GM12878 (cell line): ENCODE measurements around the gene SH3BGRL2. TPM values are rescaled to one million over a fixed set of nuclear protein-coding genes. Genes with fewer than 3 reads are reported as not detected.

Source experiments
- ATAC-seq: fragments of 200-7000 bp; cut with Tn5 transposase; 3 replicates; pipeline ENCODE4 v1.9.1; 2020; ENCODE audit warnings: mild to moderate bottlenecking, moderate library complexity
- BruUV-seq: library from RNA; stranded (reverse); fragments of 400-500 nt; replicated peaks from 2 replicates; lab custom pipeline; 2021; lab: Mats Ljungman, UMichigan
- CTCF ChIA-PET: fragments of 300-600 bp; sonication (Branson Sonifier 250); formaldehyde crosslinking; extraction: SDS; loops from one replicate; lab custom pipeline; 2021; ENCODE audit warnings: inconsistent platforms; lab: Yijun Ruan, JAX
- POLR2A ChIA-PET: fragments of 350-600 bp; formaldehyde crosslinking; extraction: SDS; loops from one replicate; lab custom pipeline; 2021; ENCODE audit warnings: inconsistent platforms; lab: Charles Lee
- RAD21 ChIA-PET: fragments of 300-600 bp; sonication (Branson Sonifier 250); formaldehyde crosslinking; loops from one replicate; lab custom pipeline; 2023; ENCODE audit warnings: antibody characterized with exemption; ENCODE audit not compliant: unreplicated experiment; lab: Charles Lee
- SMC1A ChIA-PET: fragments of 300-600 bp; sonication (Branson Sonifier 250); formaldehyde crosslinking; loops from one replicate; lab custom pipeline; 2023; ENCODE audit not compliant: unreplicated experiment, uncharacterized antibody; lab: Charles Lee
- DNase-seq: peaks from one replicate; pipeline ENCODE4 v3.0.0-alpha.2; 2011; ENCODE audit warnings: low read depth, low spot score
- FAIRE-seq: peaks from 3 replicates; lab custom pipeline; 2011; peaks lifted over from hg19 to GRCh38; lab: Jason Lieb, UNC
- H2AFZ ChIP-seq: 2 replicates; pipeline ENCODE4 v1.6.0; 2011; ENCODE audit warnings: low read depth, low read length, control low read depth; ENCODE audit not compliant: control insufficient read depth
- H3K27ac ChIP-seq: 2 replicates; pipeline ENCODE4 v1.5.1; 2011; ENCODE audit warnings: control low read depth; ENCODE audit not compliant: control insufficient read depth, insufficient read depth
- H3K27me3 ChIP-seq, 2 experiments: replicated peaks in 1 of 2; 2 replicates each; pipeline versions ENCODE4 v1.6.0 to v1.6.1; 2011; ENCODE audit warnings: low read length in 1 of 2; ENCODE audit not compliant: control insufficient read depth in 2 of 2, insufficient read depth in 2 of 2
- H3K36me3 ChIP-seq, 2 experiments: 2 replicates each; pipeline ENCODE4 v1.5.1; 2011; ENCODE audit warnings: low read length in 1 of 2; ENCODE audit not compliant: control insufficient read depth in 2 of 2, insufficient read depth in 2 of 2
- H3K4me1 ChIP-seq: 2 replicates; pipeline ENCODE4 v1.6.1; 2011; ENCODE audit warnings: mild to moderate bottlenecking, low read length, moderate library complexity, mixed read lengths; ENCODE audit not compliant: control insufficient read depth, insufficient read depth
- H3K4me2 ChIP-seq: 2 replicates; pipeline ENCODE4 v1.6.0; 2011; ENCODE audit warnings: control low read depth; ENCODE audit not compliant: control insufficient read depth, insufficient read depth
- H3K4me3 ChIP-seq: fragments of 200-600 bp; sonication (generic); 2 replicates; pipeline ENCODE4 v1.5.1; 2016
- H3K79me2 ChIP-seq: 2 replicates; pipeline ENCODE4 v1.6.0; 2011; ENCODE audit warnings: low read length; ENCODE audit not compliant: control insufficient read depth, insufficient read depth
- H3K9ac ChIP-seq: 2 replicates; pipeline ENCODE4 v1.8.0; 2011; ENCODE audit warnings: low read length, control low read depth, mixed read lengths; ENCODE audit not compliant: control insufficient read depth, insufficient read depth
- H3K9me3 ChIP-seq: replicated peaks from 3 replicates; pipeline ENCODE4 v1.5.1; 2011; ENCODE audit warnings: mild to moderate bottlenecking, low read length; ENCODE audit not compliant: control insufficient read depth, insufficient read depth
- H4K20me1 ChIP-seq: 2 replicates; pipeline ENCODE4 v1.6.0; 2011; ENCODE audit not compliant: control insufficient read depth, insufficient read depth
- ASH2L ChIP-seq: fragments of 300-600, 200-600 bp; sonication (generic); IDR thresholded peaks from 2 replicates; pipeline ENCODE4 v1.6.1; 2017; ENCODE audit warnings: low read depth, mild to moderate bottlenecking, borderline replicate concordance
- BRCA1 ChIP-seq: IDR thresholded peaks from 2 replicates; pipeline ENCODE4 v1.6.1; 2011; ENCODE audit warnings: low read depth, low read length, improper control_type of control experiment
- CBFB ChIP-seq: IDR thresholded peaks from 2 replicates; pipeline ENCODE4 v1.6.1; 2016; ENCODE audit warnings: antibody characterized with exemption, low read depth
- CREM ChIP-seq: IDR thresholded peaks from 2 replicates; pipeline ENCODE4 v1.6.1; 2014; ENCODE audit warnings: antibody characterized with exemption, low read depth
- FOXK2 ChIP-seq: fragments of 450-650 bp; IDR thresholded peaks from 2 replicates; pipeline ENCODE4 v1.6.1; 2017; ENCODE audit warnings: mild to moderate bottlenecking, moderate library complexity
- JUNB ChIP-seq: IDR thresholded peaks from 2 replicates; pipeline ENCODE4 v1.6.1; 2016; ENCODE audit warnings: antibody characterized with exemption, mild to moderate bottlenecking
- PML ChIP-seq: IDR thresholded peaks from 2 replicates; pipeline ENCODE4 v1.6.1; 2012; ENCODE audit warnings: low read length, inconsistent platforms
- POLR2A ChIP-seq: IDR thresholded peaks from 2 replicates; pipeline ENCODE4 v1.6.1; 2011; ENCODE audit warnings: low read depth, mild to moderate bottlenecking, low read length
- POLR2AphosphoS2 ChIP-seq: IDR thresholded peaks from 2 replicates; pipeline ENCODE4 v1.6.1; 2011; ENCODE audit warnings: low read depth, mild to moderate bottlenecking, low read length, improper control_type of control experiment, moderate library complexity
- RAD51 ChIP-seq: fragments of 450-650 bp; IDR thresholded peaks from 2 replicates; pipeline ENCODE4 v1.6.1; 2016; ENCODE audit warnings: moderate library complexity, mild to moderate bottlenecking, inconsistent platforms
- RCOR1 ChIP-seq: conservative IDR thresholded peaks from 2 replicates; pipeline ENCODE4 v1.6.1; 2012; ENCODE audit warnings: low read depth, low read length, improper control_type of control experiment
- RFX5 ChIP-seq: IDR thresholded peaks from 2 replicates; pipeline ENCODE4 v1.6.1; 2011; ENCODE audit warnings: low read depth, low read length, improper control_type of control experiment
- SREBF1 ChIP-seq: IDR thresholded peaks from 2 replicates; pipeline ENCODE4 v1.6.1; 2012; ENCODE audit warnings: mild to moderate bottlenecking, low read length
- SREBF2 ChIP-seq: IDR thresholded peaks from 2 replicates; pipeline ENCODE4 v1.6.1; 2012; ENCODE audit warnings: mild to moderate bottlenecking, low read length
- SUZ12 ChIP-seq: fragments of 200-600 bp; sonication (generic); IDR thresholded peaks from one replicate; pipeline ENCODE4 v1.6.1; 2018; ENCODE audit warnings: antibody characterized with exemption, mild to moderate bottlenecking; ENCODE audit not compliant: unreplicated experiment
- ZNF622 ChIP-seq: fragments of 450-650 bp; IDR thresholded peaks from 2 replicates; pipeline ENCODE4 v1.6.1; 2017; ENCODE audit warnings: mild to moderate bottlenecking, inconsistent platforms
- WGBS: methylation state at CpG from one replicate; pipeline ENCODE4 v1.1.6; 2016; ENCODE audit warnings: low lambda C conversion rate; ENCODE audit not compliant: insufficient replicate concordance, insufficient coverage; ENCODE audit errors: missing lambda C conversion rate; 5-methylcytosine and 5-hydroxymethylcytosine counted together
- in situ Hi-C: fragments of 300-500 bp; cut with MboI; formaldehyde crosslinking; loops from 9 replicates; pipeline ENCODE4 v1.14.3; 2018; ENCODE audit warnings: mixed read lengths
- intact Hi-C: fragments of 100-400 bp; cut with micrococcal nuclease; formaldehyde crosslinking; loops from one replicate; pipeline ENCODE4 v1.14.2; 2022; ENCODE audit not compliant: unreplicated experiment
- polyA plus RNA-seq, 11 experiments: library from polyadenylated mRNA; depleted of rRNA in 4 of 11; unstranded in 6 of 11; stranded (reverse) in 5 of 11; fragments of >200 nt; fragmentation: Nextera tagmentation in 4 of 11; fragmentation: Illumina TruSeq in 1 of 11; extraction: Ambion mirVana in 4 of 11; extraction: Trizol in 1 of 11; gene quantifications; 1 replicate in 1 of 11; 2 replicates in 10 of 11; pipeline versions ENCODE4 v1.2.1 to v1.2.3, GENCODE V29; 2011 to 2016; ENCODE audit warnings: inconsistent platforms in 2 of 11, missing spikeins in 2 of 11, low read depth in 1 of 11
- total RNA-seq, 4 experiments: library from RNA; depleted of rRNA in 3 of 4; stranded (reverse); fragments of >200 nt in 3 of 4; fragmentation: Illumina TruSeq in 1 of 4; extraction: Trizol in 1 of 4; gene quantifications; 2 replicates each; pipeline versions ENCODE4 v1.2.1 to v1.2.3, GENCODE V29; 2013 to 2021
- TF ChIP-seq, protein P1 (sequence below): fragments of 450-650 bp; IDR thresholded peaks from 2 replicates; pipeline ENCODE4 v1.6.1; 2017; ENCODE audit warnings: borderline replicate concordance
- TF ChIP-seq, protein P2 (sequence below): IDR thresholded peaks from 2 replicates; pipeline ENCODE4 v1.6.1; 2012; ENCODE audit warnings: low read depth, low read length, improper control_type of control experiment
- TF ChIP-seq, protein P3 (sequence below): fragments of 450-650 bp; IDR thresholded peaks from 2 replicates; pipeline ENCODE4 v1.6.1; 2016; ENCODE audit warnings: mild to moderate bottlenecking
- TF ChIP-seq, protein P4 (sequence below): IDR thresholded peaks from 2 replicates; pipeline ENCODE4 v1.6.1; 2012; ENCODE audit warnings: mild to moderate bottlenecking, low read depth, low read length

The SH3BGRL2 gene
- total and polyA plus RNA-seq, 10 of the 15 experiments (the other 5 are each of a cell fraction or from before 2014, with no cell fraction given): 0.03 to 0.37 (median 0.21) TPM

DNA sequence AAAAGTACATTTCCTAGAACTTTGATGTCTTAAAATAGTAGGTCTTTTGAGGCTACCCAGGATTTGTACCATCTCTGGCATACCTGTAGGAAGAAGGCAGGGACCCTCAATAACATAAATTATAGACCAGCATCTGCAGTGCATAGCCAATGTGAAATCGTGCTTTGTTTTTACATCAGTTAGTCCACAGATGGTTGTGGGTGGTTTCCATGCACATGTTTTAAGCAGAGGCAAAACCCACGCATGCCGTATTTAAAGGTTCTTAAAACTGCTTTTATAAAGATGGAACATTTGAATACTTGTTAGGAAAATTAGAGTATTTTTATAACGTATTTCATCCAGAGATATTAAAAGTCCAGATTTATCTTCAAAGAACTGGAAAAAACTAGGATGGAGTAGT is 66.3 kb downstream of the SH3BGRL2 start:
- no TSS peak for BruUV-seq
- no peaks in the 10 kb centered on the region for H4K20me1 ChIP-seq
- H3K4me1 ChIP-seq: no peaks in the 10 kb centered on the region
- in situ Hi-C loops: no loop called here
- RAD21 ChIA-PET: no interaction called here
- H3K9me3 ChIP-seq: no peaks in the 10 kb centered on the region
- no peak for ATAC-seq
- FAIRE-seq: peak; percentile 52
- H3K4me2 ChIP-seq: no peak overlapping the region
- no peaks in the 10 kb centered on the region for H3K27me3 ChIP-seq
- POLR2A ChIA-PET: no interaction called here
- no peak for DNase-seq
- no peak for TF ChIP-seq SREBF1
- TF ChIP-seq POLR2AphosphoS2: no peak
- no peak for TF ChIP-seq RFX5
- no peak for TF ChIP-seq POLR2A
- TF ChIP-seq, protein P1, sequence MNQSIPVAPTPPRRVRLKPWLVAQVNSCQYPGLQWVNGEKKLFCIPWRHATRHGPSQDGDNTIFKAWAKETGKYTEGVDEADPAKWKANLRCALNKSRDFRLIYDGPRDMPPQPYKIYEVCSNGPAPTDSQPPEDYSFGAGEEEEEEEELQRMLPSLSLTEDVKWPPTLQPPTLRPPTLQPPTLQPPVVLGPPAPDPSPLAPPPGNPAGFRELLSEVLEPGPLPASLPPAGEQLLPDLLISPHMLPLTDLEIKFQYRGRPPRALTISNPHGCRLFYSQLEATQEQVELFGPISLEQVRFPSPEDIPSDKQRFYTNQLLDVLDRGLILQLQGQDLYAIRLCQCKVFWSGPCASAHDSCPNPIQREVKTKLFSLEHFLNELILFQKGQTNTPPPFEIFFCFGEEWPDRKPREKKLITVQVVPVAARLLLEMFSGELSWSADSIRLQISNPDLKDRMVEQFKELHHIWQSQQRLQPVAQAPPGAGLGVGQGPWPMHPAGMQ: no peak
- no peak for TF ChIP-seq RAD51
- TF ChIP-seq FOXK2: no peak
- TF ChIP-seq SREBF2: no peak
- no peak for TF ChIP-seq ZNF622
- TF ChIP-seq BRCA1: no peak
- no peak for TF ChIP-seq PML
- no peak for TF ChIP-seq SUZ12
- no peak for TF ChIP-seq JUNB
- TF ChIP-seq, protein P2, sequence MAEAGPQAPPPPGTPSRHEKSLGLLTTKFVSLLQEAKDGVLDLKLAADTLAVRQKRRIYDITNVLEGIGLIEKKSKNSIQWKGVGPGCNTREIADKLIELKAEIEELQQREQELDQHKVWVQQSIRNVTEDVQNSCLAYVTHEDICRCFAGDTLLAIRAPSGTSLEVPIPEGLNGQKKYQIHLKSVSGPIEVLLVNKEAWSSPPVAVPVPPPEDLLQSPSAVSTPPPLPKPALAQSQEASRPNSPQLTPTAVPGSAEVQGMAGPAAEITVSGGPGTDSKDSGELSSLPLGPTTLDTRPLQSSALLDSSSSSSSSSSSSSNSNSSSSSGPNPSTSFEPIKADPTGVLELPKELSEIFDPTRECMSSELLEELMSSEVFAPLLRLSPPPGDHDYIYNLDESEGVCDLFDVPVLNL: no peak
- TF ChIP-seq CBFB: no peak
- TF ChIP-seq, protein P3, sequence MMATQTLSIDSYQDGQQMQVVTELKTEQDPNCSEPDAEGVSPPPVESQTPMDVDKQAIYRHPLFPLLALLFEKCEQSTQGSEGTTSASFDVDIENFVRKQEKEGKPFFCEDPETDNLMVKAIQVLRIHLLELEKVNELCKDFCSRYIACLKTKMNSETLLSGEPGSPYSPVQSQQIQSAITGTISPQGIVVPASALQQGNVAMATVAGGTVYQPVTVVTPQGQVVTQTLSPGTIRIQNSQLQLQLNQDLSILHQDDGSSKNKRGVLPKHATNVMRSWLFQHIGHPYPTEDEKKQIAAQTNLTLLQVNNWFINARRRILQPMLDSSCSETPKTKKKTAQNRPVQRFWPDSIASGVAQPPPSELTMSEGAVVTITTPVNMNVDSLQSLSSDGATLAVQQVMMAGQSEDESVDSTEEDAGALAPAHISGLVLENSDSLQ: no peak
- no peak for TF ChIP-seq ASH2L
- TF ChIP-seq CREM: no peak
- TF ChIP-seq, protein P4, sequence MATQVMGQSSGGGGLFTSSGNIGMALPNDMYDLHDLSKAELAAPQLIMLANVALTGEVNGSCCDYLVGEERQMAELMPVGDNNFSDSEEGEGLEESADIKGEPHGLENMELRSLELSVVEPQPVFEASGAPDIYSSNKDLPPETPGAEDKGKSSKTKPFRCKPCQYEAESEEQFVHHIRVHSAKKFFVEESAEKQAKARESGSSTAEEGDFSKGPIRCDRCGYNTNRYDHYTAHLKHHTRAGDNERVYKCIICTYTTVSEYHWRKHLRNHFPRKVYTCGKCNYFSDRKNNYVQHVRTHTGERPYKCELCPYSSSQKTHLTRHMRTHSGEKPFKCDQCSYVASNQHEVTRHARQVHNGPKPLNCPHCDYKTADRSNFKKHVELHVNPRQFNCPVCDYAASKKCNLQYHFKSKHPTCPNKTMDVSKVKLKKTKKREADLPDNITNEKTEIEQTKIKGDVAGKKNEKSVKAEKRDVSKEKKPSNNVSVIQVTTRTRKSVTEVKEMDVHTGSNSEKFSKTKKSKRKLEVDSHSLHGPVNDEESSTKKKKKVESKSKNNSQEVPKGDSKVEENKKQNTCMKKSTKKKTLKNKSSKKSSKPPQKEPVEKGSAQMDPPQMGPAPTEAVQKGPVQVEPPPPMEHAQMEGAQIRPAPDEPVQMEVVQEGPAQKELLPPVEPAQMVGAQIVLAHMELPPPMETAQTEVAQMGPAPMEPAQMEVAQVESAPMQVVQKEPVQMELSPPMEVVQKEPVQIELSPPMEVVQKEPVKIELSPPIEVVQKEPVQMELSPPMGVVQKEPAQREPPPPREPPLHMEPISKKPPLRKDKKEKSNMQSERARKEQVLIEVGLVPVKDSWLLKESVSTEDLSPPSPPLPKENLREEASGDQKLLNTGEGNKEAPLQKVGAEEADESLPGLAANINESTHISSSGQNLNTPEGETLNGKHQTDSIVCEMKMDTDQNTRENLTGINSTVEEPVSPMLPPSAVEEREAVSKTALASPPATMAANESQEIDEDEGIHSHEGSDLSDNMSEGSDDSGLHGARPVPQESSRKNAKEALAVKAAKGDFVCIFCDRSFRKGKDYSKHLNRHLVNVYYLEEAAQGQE: no peak
- no peak for TF ChIP-seq RCOR1
- TF ChIP-seq, all 136 proteins: peak for 0
- Histone ChIP-seq H2AFZ (no peak overlapping the region), H3K79me2 (no peaks in the 10 kb centered on the region), H3K9ac (no peak overlapping the region), H3K36me3 (no peaks in the 10 kb centered on the region), H3K4me3 (no peak overlapping the region), H3K27ac (no peak overlapping the region)
- SMC1A ChIA-PET: no interaction called here
- 1% methylated on average over 4 of the region's 4 CpGs for WGBS
- CTCF ChIA-PET: interaction anchor here (0.6 kb wide), 1 partner anchor 16 kb away, joined by 3 read pairs; no protein-coding TSS in a partner anchor
- intact Hi-C loops: no loop called here
